Stimulated activated CD4-positive, alpha-beta T cell treated with anti-CD3 and anti-CD28 coated beads, Interleukin-4, amount 100 ng/mL, for 4 hours (primary cell): ENCODE measurements around the gene GPR119.
"Not testable (repeated sequence)": the region's sequence is repeated elsewhere in the genome, so short reads cannot be mapped to it uniquely, and the experiment has no call there.

Experiments
- DNase-seq, 2 experiments: peaks; one replicate each; pipeline ENCODE4 v3.0.0-alpha.2; 2020

Gene GPR119

GRCh38 chrX:130385520-130385919 is at the start of gene GPR119:
TSS of gene GPR119 (minus strand) at chrX:130385674. CDS start at chrX:130385447, 227 bp downstream.
- DNase-seq = no peak

GRCh38 chrX:130429236-130429635 is 43.8 kb upstream of the GPR119 start:
- not testable (repeated sequence) for DNase-seq

GRCh38 chrX:130426531-130426930 is 41.1 kb upstream of the GPR119 start:
- no peak for DNase-seq

GRCh38 chrX:130419263-130419662 is 33.8 kb upstream of the GPR119 start:
- DNase-seq = no peak

GRCh38 chrX:130418740-130419139 is 33.3 kb upstream of the GPR119 start:
- no peak for DNase-seq

- no peak for DNase-seq
Observed at GRCh38 chrX:130418066-130418465, 32.6 kb upstream of the GPR119 start.

GRCh38 chrX:130416785-130417184 is 31.3 kb upstream of the GPR119 start:
- DNase-seq = no peak

- DNase-seq = no peak
Observed at GRCh38 chrX:130415201-130415600, 29.7 kb upstream of the GPR119 start.

- no peak for DNase-seq
Observed at GRCh38 chrX:130414800-130415199, 29.3 kb upstream of the GPR119 start.

- no peak for DNase-seq
Observed at GRCh38 chrX:130413415-130413814, 27.9 kb upstream of the GPR119 start.

GRCh38 chrX:130402208-130402684 is 16.8 kb upstream of the GPR119 start:
- DNase-seq = no peak

- peak; percentile 59 to 63 for DNase-seq
Observed at GRCh38 chrX:130401415-130402207, 16.1 kb upstream of the GPR119 start, which contains the start of gene RBMX2. TSS of gene RBMX2 (plus strand) at chrX:130401987. CDS start at chrX:130402033, 46 bp downstream.

- no peak for DNase-seq
Observed at GRCh38 chrX:130395341-130395740, 9.9 kb upstream of the GPR119 start.

- no peak for DNase-seq
Observed at GRCh38 chrX:130393451-130394074, 8.1 kb upstream of the GPR119 start.

- no peak for DNase-seq
Observed at GRCh38 chrX:130386408-130386808, 934 bp upstream of the GPR119 start.

GRCh38 chrX:130378024-130378669 is 7.3 kb downstream of the GPR119 start:
- DNase-seq = no peak

GRCh38 chrX:130376077-130376476 is 9.4 kb downstream of the GPR119 start:
- DNase-seq = no peak

GRCh38 chrX:130352050-130352449 is 33.4 kb downstream of the GPR119 start:
- not testable (repeated sequence) for DNase-seq

GRCh38 chrX:130351567-130351966 is 33.9 kb downstream of the GPR119 start:
- DNase-seq = no peak

- DNase-seq = no peak
Observed at GRCh38 chrX:130347321-130347720, 38.2 kb downstream of the GPR119 start.

GRCh38 chrX:130343411-130343810 is 42.1 kb downstream of the GPR119 start:
- DNase-seq = no peak

- no peak for DNase-seq
Observed at GRCh38 chrX:130340271-130340670, 45.2 kb downstream of the GPR119 start.

GRCh38 chrX:130339408-130340222 is 45.9 kb downstream of the GPR119 start, which contains the start of gene SLC25A14:
TSS of gene SLC25A14 (plus strand) at chrX:130339919. CDS start at chrX:130340279, 360 bp downstream.
- peak; percentile 54 to 61 for DNase-seq
